GM12874 (cell line): ENCODE results near the gene CPEB1.

Source experiments
- CTCF ChIP-seq: IDR thresholded peaks from 2 replicates; pipeline ENCODE4 v1.5.1; 2011; ENCODE audit warnings: low read depth, mild to moderate bottlenecking, control low read depth, low read length, moderate library complexity; ENCODE audit not compliant: insufficient read depth

Gene CPEB1

GRCh38 chr15:82530006-82530405 lies 117.2 kb downstream of the CPEB1 start:
- TF ChIP-seq CTCF, result no peak
